NCI-H82 treated with DMSO at 0.1 percent for 48 hours (cell line): Measurements from ENCODE around the gene TKTL1.

Experiments
- DNase-seq: peaks from one replicate; lab custom pipeline; 2025; ENCODE audit not compliant: unreplicated experiment; lab: John Stamatoyannopoulos, UW

TKTL1 gene

GRCh38 chrX:154373340-154374306, 78.0 kb downstream of the TKTL1 start:
- DNase-seq, result peak; percentile 56

GRCh38 chrX:154374313-154375155, 78.9 kb downstream of the TKTL1 start, which contains the start of gene FLNA:
Gene FLNA, minus strand, starts transcription at chrX:154374634. Its CDS starts 3,389 bp downstream, at chrX:154371245.
- DNase-seq, result no peak

- DNase-seq, result no peak
These were observed 79.5 kb downstream of the TKTL1 start for GRCh38 chrX:154375156-154375504.

GRCh38 chrX:154376774-154377173, 81.2 kb downstream of the TKTL1 start:
- no peak for DNase-seq

DNA sequence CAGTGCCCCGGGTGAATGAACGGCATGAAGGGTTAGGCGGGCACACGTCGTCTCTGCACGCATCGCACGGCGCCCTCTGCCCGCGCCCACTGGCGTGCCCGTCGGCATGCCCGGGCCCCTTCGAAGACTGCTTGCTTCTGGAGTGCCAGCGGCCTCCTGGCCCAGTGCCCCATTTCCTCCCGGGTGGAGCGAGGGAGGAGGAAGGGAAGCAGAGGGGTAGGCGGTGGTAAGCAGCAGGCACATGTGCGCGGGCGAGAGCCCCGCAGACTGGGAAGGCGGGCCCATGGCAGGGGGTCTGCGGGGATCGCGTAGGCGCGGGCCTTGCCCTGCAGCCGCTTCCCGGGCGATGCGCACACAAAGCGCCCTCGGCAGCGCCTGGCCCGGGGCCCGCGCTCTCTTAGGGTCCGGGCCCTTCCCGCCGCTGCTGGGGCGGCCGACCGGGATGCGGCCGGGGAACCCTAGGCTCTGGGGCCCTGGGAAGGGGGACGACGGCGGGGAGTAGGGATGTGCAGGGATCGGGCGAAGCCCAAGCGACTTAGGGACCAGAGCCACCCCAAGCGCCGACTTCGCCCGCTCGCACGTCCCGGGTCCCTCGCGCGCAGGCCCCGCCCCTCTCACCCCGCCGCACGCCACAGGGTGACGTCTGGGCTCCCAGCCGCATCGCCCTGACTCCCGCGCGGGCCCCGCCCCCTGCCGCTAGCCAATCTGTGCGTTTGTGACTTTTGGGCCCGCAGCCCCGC, 82.6 kb downstream of the TKTL1 start:
- no peak for DNase-seq

GRCh38 chrX:154378799-154379568, 83.4 kb downstream of the TKTL1 start, which contains the start of gene EMD:
Gene EMD, plus strand, starts transcription at chrX:154379295. Its CDS starts 190 bp downstream, at chrX:154379485.
- DNase-seq, result peak; percentile 95

DNA sequence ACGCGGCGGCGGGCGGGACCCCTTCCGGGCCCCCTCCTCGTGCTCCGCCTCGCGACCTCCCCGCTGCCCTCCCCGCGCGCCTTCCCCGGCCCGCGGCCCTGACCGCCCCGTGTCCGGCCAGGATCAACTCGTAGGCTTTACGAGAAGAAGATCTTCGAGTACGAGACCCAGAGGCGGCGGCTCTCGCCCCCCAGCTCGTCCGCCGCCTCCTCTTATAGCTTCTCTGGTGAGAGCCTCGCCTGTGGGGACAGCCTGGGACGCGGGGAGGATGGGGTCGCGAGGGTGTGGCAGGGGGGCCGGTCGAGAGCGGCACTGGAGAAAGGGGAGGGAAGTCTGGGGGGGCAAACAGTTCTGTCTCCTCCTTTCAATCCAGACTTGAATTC, 84.0 kb downstream of the TKTL1 start:
- DNase-seq, result no peak
